Endothelial cell of umbilical vein (primary cell): ENCODE measurements around the gene CCDC30. TPM values are rescaled to one million over a fixed set of nuclear protein-coding genes. Genes with fewer than 3 reads are reported as not detected.

ENCODE experiments used
- BruUV-seq: library from RNA; stranded (reverse); fragments of 400-500 nt; replicated peaks from 2 replicates; lab custom pipeline; 2021; lab: Mats Ljungman, UMichigan
- CTCF ChIA-PET: fragments of 300-600, 350-600 bp; sonication (Branson Sonifier 250); formaldehyde crosslinking; loops from one replicate; lab custom pipeline; 2021; ENCODE audit warnings: antibody characterized with exemption, inconsistent platforms; lab: Charles Lee
- POLR2A ChIA-PET: fragments of 300-600, 350-600 bp; sonication (Branson Sonifier 250); formaldehyde crosslinking; loops from one replicate; lab custom pipeline; 2021; ENCODE audit warnings: antibody characterized with exemption, inconsistent platforms; lab: Charles Lee
- DNase-seq: peaks from one replicate; pipeline ENCODE4 v3.0.0-alpha.2; 2011; ENCODE audit warnings: low read depth, low spot score
- FAIRE-seq: peaks from 2 replicates; lab custom pipeline; 2011; peaks lifted over from hg19 to GRCh38; lab: Jason Lieb, UNC
- H2AFZ ChIP-seq: 2 replicates; pipeline ENCODE4 v1.6.0; 2012; ENCODE audit warnings: low read depth, low read length, control low read depth, inconsistent platforms
- H3K27ac ChIP-seq: 2 replicates; pipeline ENCODE4 v1.5.1; 2011; ENCODE audit warnings: low read depth, mild to moderate bottlenecking, control low read depth, low read length, moderate library complexity; ENCODE audit not compliant: insufficient read depth
- H3K27me3 ChIP-seq, 2 experiments: 2 replicates each; pipeline versions ENCODE4 v1.6.0 to v1.6.1; 2011; ENCODE audit warnings: low read length in 2 of 2, mixed read lengths in 1 of 2; ENCODE audit not compliant: control insufficient read depth in 2 of 2, insufficient read depth in 2 of 2
- H3K36me3 ChIP-seq, 2 experiments: 2 replicates in 1 of 2; 3 replicates in 1 of 2; pipeline ENCODE4 v1.5.1; 2011; ENCODE audit warnings: low read length in 2 of 2, mild to moderate bottlenecking in 1 of 2, moderate library complexity in 1 of 2; ENCODE audit not compliant: control insufficient read depth in 2 of 2, insufficient read depth in 2 of 2; ENCODE audit errors: extremely low read depth in 1 of 2
- H3K4me1 ChIP-seq: 3 replicates; pipeline ENCODE4 v1.5.1; 2011; ENCODE audit warnings: mild to moderate bottlenecking, low read length; ENCODE audit not compliant: control insufficient read depth, insufficient read depth; ENCODE audit errors: extremely low read depth
- H3K4me2 ChIP-seq: 2 replicates; pipeline ENCODE4 v1.6.1; 2011; ENCODE audit warnings: low read length, control low read depth, mixed read lengths; ENCODE audit not compliant: insufficient read depth
- H3K4me3 ChIP-seq, 3 experiments: fragments of 200-600 bp in 1 of 3; sonication (generic), shearing (Covaris generic) in 1 of 3; replicated peaks in 1 of 3; 2 replicates each; pipeline ENCODE4 v1.5.1; 2011 to 2016; ENCODE audit warnings: control low read depth in 3 of 3, low read length in 3 of 3, mild to moderate bottlenecking in 2 of 3, inconsistent platforms in 1 of 3, low read depth in 1 of 3, moderate library complexity in 1 of 3; ENCODE audit not compliant: insufficient read depth in 1 of 3
- H3K79me2 ChIP-seq: 2 replicates; pipeline ENCODE4 v1.6.0; 2012; ENCODE audit warnings: low read length, inconsistent platforms; ENCODE audit not compliant: control insufficient read depth, insufficient read depth
- H3K9ac ChIP-seq: replicated peaks from 2 replicates; pipeline ENCODE3; 2011; ENCODE audit warnings: low read length, control low read depth; ENCODE audit not compliant: insufficient read depth; ENCODE audit errors: extremely low read depth
- H3K9me1 ChIP-seq: replicated peaks from 3 replicates; pipeline ENCODE4 v1.6.0; 2011; ENCODE audit warnings: mild to moderate bottlenecking, low read length; ENCODE audit not compliant: control insufficient read depth, insufficient read depth; ENCODE audit errors: extremely low read depth
- H3K9me3 ChIP-seq: replicated peaks from 2 replicates; pipeline ENCODE4 v1.5.1; 2012; ENCODE audit warnings: low read length, inconsistent platforms; ENCODE audit not compliant: control insufficient read depth, insufficient read depth
- H4K20me1 ChIP-seq: replicated peaks from 2 replicates; pipeline ENCODE3; 2011; ENCODE audit warnings: mild to moderate bottlenecking, low read length; ENCODE audit not compliant: control insufficient read depth, insufficient read depth; ENCODE audit errors: extremely low read depth
- EZH2 ChIP-seq: IDR thresholded peaks from 2 replicates; pipeline ENCODE4 v1.6.1; 2012; ENCODE audit warnings: borderline replicate concordance, low read depth, mild to moderate bottlenecking, moderate library complexity, low read length, inconsistent platforms; ENCODE audit not compliant: severe bottlenecking
- FOS ChIP-seq: IDR thresholded peaks from 2 replicates; pipeline ENCODE4 v1.6.1; 2011; ENCODE audit warnings: mild to moderate bottlenecking, low read length, moderate library complexity, borderline replicate concordance; ENCODE audit not compliant: insufficient read depth
- GATA2 ChIP-seq: IDR thresholded peaks from 2 replicates; pipeline ENCODE4 v1.7.0; 2011; ENCODE audit warnings: low read depth, mild to moderate bottlenecking, moderate library complexity, mixed read lengths, low read length; ENCODE audit not compliant: insufficient read length, insufficient read depth
- MYC ChIP-seq: IDR thresholded peaks from one replicate; pipeline ENCODE4 v1.6.1; 2011; ENCODE audit warnings: mild to moderate bottlenecking, low read depth, low read length
- dilution Hi-C: fragments of 300-500 bp; cut with MboI; formaldehyde crosslinking; loops from one replicate; pipeline ENCODE4 v1.15.0; 2019; ENCODE audit warnings: low sequenced_read_pairs; ENCODE audit not compliant: extremely low pct_ligation_motif_present
- intact Hi-C: fragments of 100-400 bp; cut with micrococcal nuclease; formaldehyde crosslinking; loops from one replicate; pipeline ENCODE4 v1.10.0; 2022
- polyA plus RNA-seq, 4 experiments: library from polyadenylated mRNA; depleted of rRNA in 3 of 4; stranded (reverse) in 3 of 4; unstranded in 1 of 4; fragments of >200 nt; gene quantifications; 2 replicates each; pipeline versions ENCODE4 v1.2.1 to v1.2.3, GENCODE V29; 2011 to 2012; ENCODE audit warnings: missing spikeins in 1 of 4
- total RNA-seq: library from RNA; stranded (reverse); gene quantifications from 2 replicates; pipeline ENCODE4 v1.2.3, GENCODE V29; 2021
- TF ChIP-seq, protein P1 (sequence below), 2 donors: IDR thresholded peaks; 1 replicate in 1 of 2; 2 replicates in 1 of 2; pipeline ENCODE4 v1.5.1; 2011; ENCODE audit warnings: low read length in 2 of 2, mild to moderate bottlenecking in 2 of 2, moderate library complexity in 2 of 2, control low read depth in 1 of 2, inconsistent platforms in 1 of 2, low read depth in 1 of 2; ENCODE audit not compliant: insufficient read depth in 1 of 2; ENCODE audit errors: extremely low read depth in 1 of 2

The CCDC30 gene
- total and polyA plus RNA-seq, 2 donors (not counting 3 experiments of a cell fraction or from before 2014, with no cell fraction given): 0.19 to 2.9 TPM

DNA sequence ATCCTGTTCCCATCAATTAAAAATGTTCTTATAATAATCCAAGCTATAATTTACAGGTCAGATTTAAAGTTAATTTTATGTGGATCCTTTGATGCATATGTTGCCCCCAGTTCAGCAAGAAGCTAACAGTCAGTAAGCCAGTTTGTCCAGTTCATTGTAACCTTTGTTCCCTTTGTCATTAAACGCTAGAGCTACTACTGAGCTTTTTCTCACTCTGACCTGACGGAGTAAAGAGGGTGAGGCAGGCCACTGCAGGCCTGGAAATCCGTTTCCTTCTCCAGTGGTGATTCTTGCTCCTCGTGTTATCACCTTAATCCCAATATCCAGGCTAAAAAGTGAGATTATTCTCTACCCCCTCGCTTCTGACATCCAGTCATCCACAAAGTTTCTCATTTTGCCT is 229.4 kb downstream of the CCDC30 start:
- intact Hi-C loops (no loop called here), dilution Hi-C loops (no loop called here)
- Histone ChIP-seq H3K27ac (no peak overlapping the region), H3K9me3 (no peaks in the 10 kb centered on the region), H3K79me2 (peaks cover 96% of the 10 kb centered on the region), H3K9me1 (no peaks in the 10 kb centered on the region), H3K9ac (no peak overlapping the region), H3K4me3 (no peak overlapping the region), H4K20me1 (peaks cover 32% of the 10 kb centered on the region), H3K4me1 (no peaks in the 10 kb centered on the region), H3K4me2 (no peak overlapping the region), H2AFZ (no peak overlapping the region), H3K27me3 (no peaks in the 10 kb centered on the region), H3K36me3 (peaks cover 8 to 25% of the 10 kb centered on the region in 2 experiments)
- ChIA-PET CTCF (interaction anchor here (0.8 to 2.7 kb wide), 5 partner anchors 10 to 114 kb away, joined by 3 to 8 read pairs (median 3); partner anchors contain the start of gene YBX1), POLR2A (interaction anchor here (1.3 kb wide), 2 partner anchors 9 to 10 kb away, joined by 3 to 4 read pairs; partner anchors contain the start of gene YBX1)
- no peak for FAIRE-seq
- TF ChIP-seq GATA2 (no peak), EZH2 (no peak), FOS (no peak)
- TF ChIP-seq, protein P1, sequence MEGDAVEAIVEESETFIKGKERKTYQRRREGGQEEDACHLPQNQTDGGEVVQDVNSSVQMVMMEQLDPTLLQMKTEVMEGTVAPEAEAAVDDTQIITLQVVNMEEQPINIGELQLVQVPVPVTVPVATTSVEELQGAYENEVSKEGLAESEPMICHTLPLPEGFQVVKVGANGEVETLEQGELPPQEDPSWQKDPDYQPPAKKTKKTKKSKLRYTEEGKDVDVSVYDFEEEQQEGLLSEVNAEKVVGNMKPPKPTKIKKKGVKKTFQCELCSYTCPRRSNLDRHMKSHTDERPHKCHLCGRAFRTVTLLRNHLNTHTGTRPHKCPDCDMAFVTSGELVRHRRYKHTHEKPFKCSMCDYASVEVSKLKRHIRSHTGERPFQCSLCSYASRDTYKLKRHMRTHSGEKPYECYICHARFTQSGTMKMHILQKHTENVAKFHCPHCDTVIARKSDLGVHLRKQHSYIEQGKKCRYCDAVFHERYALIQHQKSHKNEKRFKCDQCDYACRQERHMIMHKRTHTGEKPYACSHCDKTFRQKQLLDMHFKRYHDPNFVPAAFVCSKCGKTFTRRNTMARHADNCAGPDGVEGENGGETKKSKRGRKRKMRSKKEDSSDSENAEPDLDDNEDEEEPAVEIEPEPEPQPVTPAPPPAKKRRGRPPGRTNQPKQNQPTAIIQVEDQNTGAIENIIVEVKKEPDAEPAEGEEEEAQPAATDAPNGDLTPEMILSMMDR (IDR thresholded peaks at IDR 0.05; ENCODE audit: extremely low read depth in 1 of 2, insufficient read depth in 1 of 2, low read depth in 1 of 2, low read length in 2 of 2): no peak
- BruUV-seq: no TSS peak
- no peak for DNase-seq

DNA sequence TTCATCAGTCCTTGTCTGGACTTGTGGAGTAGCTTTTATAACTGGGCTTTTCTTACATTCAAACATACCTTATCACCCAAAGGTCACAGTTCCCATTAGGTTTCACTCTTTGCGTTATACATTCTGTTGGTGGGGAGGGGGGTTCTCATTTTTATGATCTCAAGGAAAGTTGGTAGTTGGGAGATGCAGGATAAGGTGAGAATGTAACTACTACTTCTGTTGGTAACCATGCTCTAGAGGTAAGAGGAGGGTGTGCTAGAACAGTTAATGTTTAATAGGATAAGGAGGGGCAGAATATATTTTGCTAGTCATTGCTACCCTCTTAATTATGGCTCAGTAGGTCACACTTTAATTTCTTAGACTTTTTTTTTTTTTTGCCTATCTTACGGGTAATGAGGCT is 229.8 kb downstream of the CCDC30 start:
- POLR2A ChIA-PET: interaction anchor here (1.3 kb wide), 2 partner anchors 9 to 11 kb away, joined by 3 to 4 read pairs; partner anchors contain the start of gene YBX1
- H3K4me1 ChIP-seq: no peaks in the 10 kb centered on the region
- DNase-seq: no peak
- peaks cover 29% of the 10 kb centered on the region for H4K20me1 ChIP-seq
- no peak overlapping the region for H3K27ac ChIP-seq
- intact Hi-C loops: no loop called here
- dilution Hi-C loops: no loop called here
- no peak overlapping the region for H3K4me3 ChIP-seq
- H3K9me1 ChIP-seq: no peaks in the 10 kb centered on the region
- FAIRE-seq: no peak
- no peak overlapping the region for H2AFZ ChIP-seq
- no peaks in the 10 kb centered on the region for H3K9me3 ChIP-seq
- H3K27me3 ChIP-seq: no peaks in the 10 kb centered on the region
- TF ChIP-seq GATA2: no peak
- no peak for TF ChIP-seq MYC
- peaks cover 12 to 29% of the 10 kb centered on the region in 2 experiments for H3K36me3 ChIP-seq
- H3K79me2 ChIP-seq: peaks cover 96% of the 10 kb centered on the region
- H3K4me2 ChIP-seq: no peak overlapping the region
- no peak overlapping the region for H3K9ac ChIP-seq
- CTCF ChIA-PET: interaction anchor here (1.1 to 2.7 kb wide), 4 partner anchors 10 to 115 kb away, joined by 3 to 8 read pairs (median 4); partner anchors contain the start of gene YBX1
- no TSS peak for BruUV-seq
